K562 (cell line): Measurements from ENCODE around the gene MLLT6. TPM values are rescaled to one million over a fixed set of nuclear protein-coding genes. Genes with fewer than 3 reads are reported as not detected.
A peak's percentile ranks its signal among the peaks of the same experiment; 100 is the strongest.

Source experiments
- BRD9 ChIP-seq: fragments of 450-650 bp; IDR thresholded peaks from 2 replicates; pipeline ENCODE4 v1.6.1; 2018; ENCODE audit warnings: low read depth; ENCODE audit not compliant: partially characterized antibody
- CBX8 ChIP-seq: fragments of 200-600 bp; sonication (generic); IDR thresholded peaks from 2 replicates; pipeline ENCODE4 v1.6.1; 2012; ENCODE audit warnings: borderline replicate concordance, mixed run types, low read depth, mild to moderate bottlenecking, moderate library complexity, mixed read lengths, low read length, control low read depth, inconsistent platforms; ENCODE audit not compliant: poor library complexity, severe bottlenecking; ENCODE audit errors: extremely low read depth
- E2F1 ChIP-seq: sonication (generic); formaldehyde crosslinking; IDR thresholded peaks from 2 replicates; pipeline ENCODE4 v1.8.1; 2023; ENCODE audit warnings: mild to moderate bottlenecking, missing genetic modification reagents, moderate library complexity
- E2F6 ChIP-seq, 2 experiments: IDR thresholded peaks; 2 replicates each; pipeline ENCODE4 v1.6.1; 2011; ENCODE audit warnings: borderline replicate concordance in 1 of 2, control low read depth in 1 of 2, low read depth in 1 of 2, low read length in 1 of 2, mild to moderate bottlenecking in 1 of 2, mixed read lengths in 1 of 2, moderate library complexity in 1 of 2; ENCODE audit not compliant: insufficient read depth in 1 of 2, insufficient read length in 1 of 2, poor library complexity in 1 of 2, severe bottlenecking in 1 of 2; ENCODE audit errors: extremely low read depth in 1 of 2
- ETS1 ChIP-seq: conservative IDR thresholded peaks from 2 replicates; pipeline ENCODE4 v1.6.1; 2011; ENCODE audit warnings: low read depth, mild to moderate bottlenecking, low read length; ENCODE audit not compliant: control insufficient read depth
- NFRKB ChIP-seq: fragments of 450-650 bp; IDR thresholded peaks from 2 replicates; pipeline ENCODE4 v1.6.1; 2016; ENCODE audit warnings: low read depth
- PHTF2 ChIP-seq: fragments of 250-450 bp; sonication (Bioruptor Pico); IDR thresholded peaks from 2 replicates; pipeline ENCODE4 v1.5.0; 2021; ENCODE audit warnings: mild to moderate bottlenecking
- SMARCE1 ChIP-seq: fragments of 450-650 bp; IDR thresholded peaks from 2 replicates; pipeline ENCODE4 v1.7.1; 2016; ENCODE audit warnings: mild to moderate bottlenecking
- TAF1 ChIP-seq: IDR thresholded peaks from 2 replicates; pipeline ENCODE4 v1.6.1; 2011; ENCODE audit warnings: mild to moderate bottlenecking, low read length, moderate library complexity; ENCODE audit not compliant: insufficient read depth, control insufficient read depth, severe bottlenecking; ENCODE audit errors: extremely low read depth
- ZBTB7A ChIP-seq: IDR thresholded peaks from 2 replicates; pipeline ENCODE4 v1.6.1; 2011; ENCODE audit warnings: low read depth, mild to moderate bottlenecking, low read length, moderate library complexity, borderline replicate concordance; ENCODE audit not compliant: control insufficient read depth
- polyA plus RNA-seq, 8 experiments: library from polyadenylated mRNA; depleted of rRNA in 4 of 8; stranded (reverse) in 5 of 8; unstranded in 3 of 8; fragments of >200 nt; fragmentation: Nextera tagmentation in 2 of 8; fragmentation: Illumina TruSeq in 1 of 8; extraction: Ambion mirVana in 2 of 8; extraction: Trizol in 1 of 8; gene quantifications; 2 replicates each; pipeline versions ENCODE4 v1.2.1 to v1.2.3, GENCODE V29; 2011 to 2014; ENCODE audit warnings: inconsistent platforms in 1 of 8, missing spikeins in 1 of 8
- total RNA-seq, 7 experiments: library from RNA; depleted of rRNA in 6 of 7; stranded (reverse); fragments of >200 nt in 6 of 7; fragmentation: Illumina TruSeq in 2 of 7; extraction: Trizol in 2 of 7; gene quantifications; 2 replicates each; pipeline versions ENCODE4 v1.2.1 to v1.2.3, GENCODE V29; 2011 to 2021; ENCODE audit warnings: low replicate concordance in 1 of 7
- TF ChIP-seq, protein P1 (sequence below), 2 experiments: fragments of 150-350 bp in 1 of 2; IDR thresholded peaks; 2 replicates each; pipeline ENCODE4 v1.6.1; 2012 to 2016; ENCODE audit warnings: low read depth in 2 of 2, low read length in 2 of 2, mild to moderate bottlenecking in 1 of 2, moderate library complexity in 1 of 2
- TF ChIP-seq, protein P2 (sequence below): sonication (generic); formaldehyde crosslinking; IDR thresholded peaks from 2 replicates; pipeline ENCODE4 v1.5.0; 2020; ENCODE audit warnings: missing genetic modification reagents
- TF ChIP-seq, protein P3 (sequence below), 3 experiments: fragments of 200-800 bp in 1 of 3; sonication (Bioruptor generic) in 1 of 3; sonication (generic) in 1 of 3; formaldehyde crosslinking in 1 of 3; IDR thresholded peaks; 2 replicates each; pipeline versions ENCODE4 v1.6.1 to v1.8.0; 2016 to 2022; ENCODE audit warnings: mild to moderate bottlenecking in 2 of 3, missing compliant biosample characterization in 2 of 3, missing genetic modification characterization in 2 of 3, missing genetic modification reagents in 1 of 3

MLLT6 gene
- total and polyA plus RNA-seq, 9 of the 15 experiments (the other 6 are each of a cell fraction or from before 2014, with no cell fraction given), result 3.1 to 71.7 (median 30.0) TPM

DNA sequence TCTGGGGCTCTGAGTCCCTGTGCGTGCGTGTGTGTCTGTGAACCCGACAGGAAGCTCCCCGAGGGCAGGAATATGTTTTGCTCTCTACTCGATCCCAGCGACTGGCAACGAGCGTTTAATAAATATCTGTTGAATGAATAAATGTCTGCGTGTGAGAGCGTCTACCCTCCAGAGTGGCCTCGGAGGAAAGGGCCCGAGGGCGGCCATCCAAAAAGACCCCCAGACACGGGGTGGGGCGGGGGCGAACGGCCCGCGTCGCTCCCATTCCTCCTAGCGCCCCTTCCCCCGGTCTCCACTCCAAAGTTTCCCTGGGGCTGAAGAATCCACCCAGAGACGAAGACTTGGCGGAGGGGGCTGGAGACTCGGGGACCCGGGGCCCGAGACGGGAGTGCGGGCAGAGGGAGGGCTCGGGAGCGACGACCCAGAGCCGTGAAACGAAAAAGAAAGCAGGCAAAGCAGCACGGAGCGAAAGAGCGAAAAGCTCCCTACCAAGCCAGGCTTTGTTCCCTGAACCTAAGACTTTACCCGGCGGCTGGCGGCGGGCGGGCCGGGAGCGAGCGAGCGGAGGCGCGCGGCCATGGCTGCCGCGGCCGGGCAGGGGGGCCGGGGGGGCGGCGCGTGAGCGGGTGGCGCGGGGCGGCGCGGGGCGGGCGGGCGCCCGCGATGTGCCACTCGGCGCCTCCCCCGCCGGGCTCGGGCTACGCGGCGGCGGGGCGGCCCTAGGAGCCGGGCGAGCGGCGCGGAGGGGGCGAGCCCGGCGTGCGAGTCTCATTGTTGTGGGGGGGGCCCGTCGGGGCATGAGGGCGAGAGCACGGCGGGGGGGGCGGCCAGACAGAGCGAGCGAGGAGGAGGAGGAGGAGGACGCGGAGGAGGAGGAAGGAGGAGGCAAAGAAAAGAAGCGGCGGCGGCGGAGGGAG, at the start of gene MLLT6 (continued):
- TF ChIP-seq PHTF2 (CRISPR knock-in tag) (no peak), ETS1 (0 out of 2 replicates have a peak, but pooled peaks have one; percentile 49), E2F6 (IDR thresholded peaks at IDR 0.05; ENCODE audit: borderline replicate concordance in 1 of 2, extremely low read depth in 1 of 2, insufficient read depth in 1 of 2, insufficient read length in 1 of 2, low read depth in 1 of 2, low read length in 1 of 2, poor library complexity in 1 of 2, severe bottlenecking in 1 of 2) (peak in 1 of 2 experiments; percentile 8), TAF1 (peak; percentile 71), SMARCE1 (peak; percentile 7; the same call in 1 of the 2 replicates), E2F1 (CRISPR knock-in tag) (no peak), CBX8 (no peak), BRD9 (peak; percentile 35), NFRKB (peak; percentile 45), ZBTB7A (0 out of 2 replicates have a peak, but pooled peaks have one; percentile 23)
- TF ChIP-seq, protein P1, sequence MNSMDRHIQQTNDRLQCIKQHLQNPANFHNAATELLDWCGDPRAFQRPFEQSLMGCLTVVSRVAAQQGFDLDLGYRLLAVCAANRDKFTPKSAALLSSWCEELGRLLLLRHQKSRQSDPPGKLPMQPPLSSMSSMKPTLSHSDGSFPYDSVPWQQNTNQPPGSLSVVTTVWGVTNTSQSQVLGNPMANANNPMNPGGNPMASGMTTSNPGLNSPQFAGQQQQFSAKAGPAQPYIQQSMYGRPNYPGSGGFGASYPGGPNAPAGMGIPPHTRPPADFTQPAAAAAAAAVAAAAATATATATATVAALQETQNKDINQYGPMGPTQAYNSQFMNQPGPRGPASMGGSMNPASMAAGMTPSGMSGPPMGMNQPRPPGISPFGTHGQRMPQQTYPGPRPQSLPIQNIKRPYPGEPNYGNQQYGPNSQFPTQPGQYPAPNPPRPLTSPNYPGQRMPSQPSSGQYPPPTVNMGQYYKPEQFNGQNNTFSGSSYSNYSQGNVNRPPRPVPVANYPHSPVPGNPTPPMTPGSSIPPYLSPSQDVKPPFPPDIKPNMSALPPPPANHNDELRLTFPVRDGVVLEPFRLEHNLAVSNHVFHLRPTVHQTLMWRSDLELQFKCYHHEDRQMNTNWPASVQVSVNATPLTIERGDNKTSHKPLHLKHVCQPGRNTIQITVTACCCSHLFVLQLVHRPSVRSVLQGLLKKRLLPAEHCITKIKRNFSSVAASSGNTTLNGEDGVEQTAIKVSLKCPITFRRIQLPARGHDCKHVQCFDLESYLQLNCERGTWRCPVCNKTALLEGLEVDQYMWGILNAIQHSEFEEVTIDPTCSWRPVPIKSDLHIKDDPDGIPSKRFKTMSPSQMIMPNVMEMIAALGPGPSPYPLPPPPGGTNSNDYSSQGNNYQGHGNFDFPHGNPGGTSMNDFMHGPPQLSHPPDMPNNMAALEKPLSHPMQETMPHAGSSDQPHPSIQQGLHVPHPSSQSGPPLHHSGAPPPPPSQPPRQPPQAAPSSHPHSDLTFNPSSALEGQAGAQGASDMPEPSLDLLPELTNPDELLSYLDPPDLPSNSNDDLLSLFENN (IDR thresholded peaks at IDR 0.05; ENCODE audit: low read depth in 2 of 2, low read length in 2 of 2), result 0 out of 4 replicates have a peak, but pooled peaks of 1 of the 2 experiments have one; percentile 42
- TF ChIP-seq, protein P2, sequence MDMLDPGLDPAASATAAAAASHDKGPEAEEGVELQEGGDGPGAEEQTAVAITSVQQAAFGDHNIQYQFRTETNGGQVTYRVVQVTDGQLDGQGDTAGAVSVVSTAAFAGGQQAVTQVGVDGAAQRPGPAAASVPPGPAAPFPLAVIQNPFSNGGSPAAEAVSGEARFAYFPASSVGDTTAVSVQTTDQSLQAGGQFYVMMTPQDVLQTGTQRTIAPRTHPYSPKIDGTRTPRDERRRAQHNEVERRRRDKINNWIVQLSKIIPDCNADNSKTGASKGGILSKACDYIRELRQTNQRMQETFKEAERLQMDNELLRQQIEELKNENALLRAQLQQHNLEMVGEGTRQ (CRISPR knock-in tag), result no peak
- TF ChIP-seq, protein P3, sequence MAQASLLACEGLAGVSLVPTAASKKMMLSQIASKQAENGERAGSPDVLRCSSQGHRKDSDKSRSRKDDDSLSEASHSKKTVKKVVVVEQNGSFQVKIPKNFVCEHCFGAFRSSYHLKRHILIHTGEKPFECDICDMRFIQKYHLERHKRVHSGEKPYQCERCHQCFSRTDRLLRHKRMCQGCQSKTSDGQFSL (CRISPR knock-in tag; IDR thresholded peaks at IDR 0.05), result peak; percentile 78; the same call in 1 of the 2 replicates
- TF ChIP-seq, protein P3 (tag; IDR thresholded peaks at IDR 0.05), result peak in 1 of 2 experiments; percentile 88; a peak in 2 of 4 replicates
